H9 (cell line): ENCODE results near the gene FAM53A. TPM values are rescaled to one million over a fixed set of nuclear protein-coding genes. Genes with fewer than 3 reads are reported as not detected.

Experiments
- DNase-seq: peaks from one replicate; pipeline ENCODE4 v3.0.0-alpha.2; 2017
- H2AFZ ChIP-seq: one replicate; pipeline ENCODE4 v1.6.1; 2013; ENCODE audit warnings: mild to moderate bottlenecking, low read length, control low read depth, moderate library complexity
- H2AK5ac ChIP-seq: 2 replicates; pipeline ENCODE4 v1.6.1; 2013; ENCODE audit warnings: low read length, control low read depth, mixed read lengths; ENCODE audit not compliant: insufficient read length
- H2BK120ac ChIP-seq: one replicate; pipeline ENCODE4 v1.6.1; 2013; ENCODE audit warnings: low read depth, mild to moderate bottlenecking, low read length, control low read depth, inconsistent platforms; ENCODE audit not compliant: poor library complexity, severe bottlenecking
- H2BK12ac ChIP-seq: 2 replicates; pipeline ENCODE4 v1.6.1; 2013; ENCODE audit warnings: low read length, control low read depth, mixed read lengths, low read depth; ENCODE audit not compliant: insufficient read length
- H2BK15ac ChIP-seq: 2 replicates; pipeline ENCODE4 v1.6.1; 2013; ENCODE audit warnings: low read depth, low read length, control low read depth
- H2BK20ac ChIP-seq: one replicate; pipeline ENCODE4 v1.6.1; 2013; ENCODE audit warnings: low read depth, mild to moderate bottlenecking, low read length, control low read depth, inconsistent platforms; ENCODE audit not compliant: poor library complexity, severe bottlenecking
- H2BK5ac ChIP-seq: 2 replicates; pipeline ENCODE4 v1.6.1; 2013; ENCODE audit warnings: low read length, control low read depth, mixed read lengths; ENCODE audit not compliant: insufficient read length
- H3K14ac ChIP-seq: 2 replicates; pipeline ENCODE4 v1.6.1; 2013; ENCODE audit warnings: low read length, control low read depth; ENCODE audit not compliant: insufficient read depth
- H3K18ac ChIP-seq: 2 replicates; pipeline ENCODE4 v1.6.1; 2013; ENCODE audit warnings: low read depth, mild to moderate bottlenecking, mixed read lengths, low read length, control low read depth; ENCODE audit not compliant: insufficient read length
- H3K23ac ChIP-seq: 2 replicates; pipeline ENCODE4 v1.6.1; 2013; ENCODE audit warnings: low read length, control low read depth, mixed read lengths, low read depth; ENCODE audit not compliant: insufficient read length
- H3K23me2 ChIP-seq: 2 replicates; pipeline ENCODE4 v1.6.1; 2013; ENCODE audit warnings: low read depth, mild to moderate bottlenecking, mixed read lengths, low read length, control low read depth; ENCODE audit not compliant: insufficient read length, poor library complexity, severe bottlenecking
- H3K27ac ChIP-seq: 2 replicates; pipeline ENCODE4 v1.5.1; 2013; ENCODE audit warnings: low read length, control low read depth, mixed read lengths, low read depth; ENCODE audit not compliant: insufficient read length
- H3K27me3 ChIP-seq: 2 replicates; pipeline ENCODE4 v1.6.1; 2013; ENCODE audit warnings: low read length, control low read depth, inconsistent platforms; ENCODE audit not compliant: insufficient read depth
- H3K4ac ChIP-seq: 2 replicates; pipeline ENCODE4 v1.6.1; 2013; ENCODE audit warnings: low read depth, mild to moderate bottlenecking, control low read depth, inconsistent platforms, low read length, moderate library complexity
- H3K4me1 ChIP-seq: 2 replicates; pipeline ENCODE4 v1.6.1; 2013; ENCODE audit warnings: low read length, control low read depth, inconsistent platforms; ENCODE audit not compliant: insufficient read depth
- H3K4me2 ChIP-seq: 2 replicates; pipeline ENCODE4 v1.6.1; 2013; ENCODE audit warnings: low read length, control low read depth, mixed read lengths; ENCODE audit not compliant: insufficient read length, insufficient read depth
- H3K56ac ChIP-seq: 2 replicates; pipeline ENCODE4 v1.6.1; 2013; ENCODE audit warnings: low read depth, mild to moderate bottlenecking, mixed read lengths, low read length, control low read depth; ENCODE audit not compliant: insufficient read length
- H3K79me1 ChIP-seq: 2 replicates; pipeline ENCODE4 v1.6.1; 2013; ENCODE audit warnings: low read depth, mild to moderate bottlenecking, moderate library complexity, low read length, control low read depth, inconsistent platforms; ENCODE audit not compliant: insufficient read depth, poor library complexity, severe bottlenecking
- H3K79me2 ChIP-seq: 2 replicates; pipeline ENCODE4 v1.6.1; 2013; ENCODE audit warnings: low read length, control low read depth, inconsistent platforms; ENCODE audit not compliant: insufficient read depth
- H3K9ac ChIP-seq: 2 replicates; pipeline ENCODE4 v1.6.1; 2013; ENCODE audit warnings: low read length, control low read depth, mixed read lengths; ENCODE audit not compliant: insufficient read length; ENCODE audit errors: extremely low read depth
- H3K9me3 ChIP-seq: one replicate; pipeline ENCODE4 v1.6.1; 2013; ENCODE audit warnings: low read depth, low read length, inconsistent platforms; ENCODE audit not compliant: control insufficient read depth
- H3T11ph ChIP-seq: one replicate; pipeline ENCODE4 v1.6.1; 2013; ENCODE audit warnings: mild to moderate bottlenecking, low read length, control low read depth, inconsistent platforms
- H4K20me1 ChIP-seq: one replicate; pipeline ENCODE4 v1.6.1; 2013; ENCODE audit not compliant: control insufficient read depth, insufficient read length, insufficient read depth
- H4K5ac ChIP-seq: 2 replicates; pipeline ENCODE4 v1.6.1; 2013; ENCODE audit warnings: low read depth, mild to moderate bottlenecking, mixed read lengths, low read length, control low read depth; ENCODE audit not compliant: insufficient read length
- H4K8ac ChIP-seq: replicated peaks from 2 replicates; pipeline ENCODE4 v1.6.1; 2013; ENCODE audit warnings: low read length, control low read depth, mixed read lengths, low read depth; ENCODE audit not compliant: insufficient read length
- H4K91ac ChIP-seq: 2 replicates; pipeline ENCODE4 v1.6.1; 2013; ENCODE audit warnings: low read depth, mild to moderate bottlenecking, moderate library complexity, mixed read lengths, low read length, control low read depth; ENCODE audit not compliant: insufficient read length
- H3K27ac Mint-ChIP-seq, 3 experiments: 2 replicates in 2 of 3; 3 replicates in 1 of 3; pipeline ENCODE4 v1.8.0; 2020 to 2021; ENCODE audit warnings: mixed read lengths in 3 of 3, mild to moderate bottlenecking in 1 of 3, moderate library complexity in 1 of 3
- H3K27me3 Mint-ChIP-seq: 2 replicates; pipeline ENCODE4 v1.8.0; 2021; ENCODE audit warnings: low read depth, mild to moderate bottlenecking, moderate library complexity, mixed read lengths
- H3K36me3 Mint-ChIP-seq, 3 experiments: 2 replicates in 2 of 3; 3 replicates in 1 of 3; pipeline ENCODE4 v1.8.0; 2020 to 2021; ENCODE audit warnings: low read depth in 3 of 3, mixed read lengths in 3 of 3; ENCODE audit not compliant: insufficient read depth in 1 of 3
- H3K4me1 Mint-ChIP-seq, 2 experiments: 2 replicates each; pipeline ENCODE4 v1.8.0; 2020; ENCODE audit warnings: mixed read lengths in 2 of 2
- H3K4me3 Mint-ChIP-seq, 2 experiments: 2 replicates in 1 of 2; 3 replicates in 1 of 2; pipeline ENCODE4 v1.8.0; 2020 to 2021; ENCODE audit warnings: mild to moderate bottlenecking in 2 of 2, mixed read lengths in 2 of 2, moderate library complexity in 1 of 2
- H3K9me3 Mint-ChIP-seq, 2 experiments: 2 replicates in 1 of 2; 3 replicates in 1 of 2; pipeline ENCODE4 v1.8.0; 2020; ENCODE audit warnings: mild to moderate bottlenecking in 2 of 2, mixed read lengths in 2 of 2, moderate library complexity in 1 of 2
- WGBS: extraction: QIAGEN DNeasy Blood & Tissue Kit; methylation state at CpG from one replicate; pipeline ENCODE4 v1.1.7; 2013; ENCODE audit warnings: missing lambda C conversion rate, low lambda C conversion rate, mixed read lengths; ENCODE audit not compliant: insufficient read length; ENCODE audit errors: extremely low coverage; 5-methylcytosine and 5-hydroxymethylcytosine counted together
- total RNA-seq: library from RNA; stranded (reverse); gene quantifications from 2 replicates; pipeline ENCODE4 v1.2.1, GENCODE V29; 2021
- TF ChIP-seq, protein P1 (sequence below): fragments of 200-600 bp; sonication (generic); conservative IDR thresholded peaks from 3 replicates; pipeline ENCODE4 v1.8.0; 2021; ENCODE audit warnings: antibody characterized with exemption, mild to moderate bottlenecking

The FAM53A gene
- total RNA-seq, 1 experiment from 2014 or later, result 2.4 TPM

DNA sequence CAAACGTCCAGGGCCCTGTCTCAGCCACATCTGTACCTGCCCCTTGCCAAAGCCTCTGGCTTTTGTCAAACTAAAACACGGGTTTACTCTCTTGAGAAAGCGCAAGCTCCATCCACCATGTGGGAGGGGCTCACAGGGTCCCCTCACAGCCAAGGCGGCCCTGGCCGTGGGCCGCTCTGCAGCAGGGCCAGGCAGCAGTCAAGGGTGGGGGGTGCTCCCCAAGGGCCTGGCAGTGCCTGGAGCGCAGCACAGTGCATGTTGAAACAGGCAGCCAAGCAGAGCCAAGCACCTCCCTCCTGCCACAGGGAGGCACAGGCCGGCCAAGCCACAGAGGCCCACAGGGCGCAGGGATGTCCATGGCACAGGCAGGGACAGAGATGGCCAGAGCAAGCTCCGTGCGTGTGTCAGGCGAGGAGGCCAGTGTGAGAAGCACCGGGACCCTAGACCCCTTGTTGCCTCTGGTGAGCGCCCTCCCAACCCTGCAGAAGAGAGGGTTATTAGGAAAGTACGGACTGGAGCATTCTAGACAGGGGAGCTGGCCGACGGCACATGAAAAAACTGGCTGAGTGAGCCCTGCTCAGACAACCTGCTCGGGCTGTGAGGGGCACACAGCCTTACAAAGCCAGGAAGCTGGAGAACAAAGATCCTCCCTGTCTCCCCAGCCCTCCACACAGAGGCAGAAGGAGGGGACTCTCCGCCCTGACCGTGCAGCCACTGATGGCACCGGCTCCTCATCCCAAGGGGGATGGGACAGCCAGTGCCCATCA, 39.0 kb downstream of the FAM53A start:
- no peaks in the 10 kb centered on the region for H3K79me1 ChIP-seq
- H3K79me2 ChIP-seq, result no peaks in the 10 kb centered on the region
- no peak overlapping the region for H2BK12ac ChIP-seq
- no peak overlapping the region for H2BK20ac ChIP-seq
- H3K9ac ChIP-seq, result no peak overlapping the region
- no peaks in the 10 kb centered on the region for H3K27me3 ChIP-seq
- TF ChIP-seq, protein P1, sequence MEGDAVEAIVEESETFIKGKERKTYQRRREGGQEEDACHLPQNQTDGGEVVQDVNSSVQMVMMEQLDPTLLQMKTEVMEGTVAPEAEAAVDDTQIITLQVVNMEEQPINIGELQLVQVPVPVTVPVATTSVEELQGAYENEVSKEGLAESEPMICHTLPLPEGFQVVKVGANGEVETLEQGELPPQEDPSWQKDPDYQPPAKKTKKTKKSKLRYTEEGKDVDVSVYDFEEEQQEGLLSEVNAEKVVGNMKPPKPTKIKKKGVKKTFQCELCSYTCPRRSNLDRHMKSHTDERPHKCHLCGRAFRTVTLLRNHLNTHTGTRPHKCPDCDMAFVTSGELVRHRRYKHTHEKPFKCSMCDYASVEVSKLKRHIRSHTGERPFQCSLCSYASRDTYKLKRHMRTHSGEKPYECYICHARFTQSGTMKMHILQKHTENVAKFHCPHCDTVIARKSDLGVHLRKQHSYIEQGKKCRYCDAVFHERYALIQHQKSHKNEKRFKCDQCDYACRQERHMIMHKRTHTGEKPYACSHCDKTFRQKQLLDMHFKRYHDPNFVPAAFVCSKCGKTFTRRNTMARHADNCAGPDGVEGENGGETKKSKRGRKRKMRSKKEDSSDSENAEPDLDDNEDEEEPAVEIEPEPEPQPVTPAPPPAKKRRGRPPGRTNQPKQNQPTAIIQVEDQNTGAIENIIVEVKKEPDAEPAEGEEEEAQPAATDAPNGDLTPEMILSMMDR, result no peak; the same call in 2 of the 3 replicates
- Mint-ChIP-seq H3K4me3 (no peak overlapping the region), H3K27me3 (no peaks in the 10 kb centered on the region), H3K27ac (peak overlapping the region in 1 of 3 experiments; percentile 65; a peak in 1 of 7 replicates), H3K4me1 (peaks cover 6 to 12% of the 10 kb centered on the region in 2 experiments), H3K36me3 (peaks cover 0 to 1% (median under 1%) of the 10 kb centered on the region in 3 experiments; a peak in 2 of 7 replicates), H3K9me3 (no peaks in the 10 kb centered on the region)
- H3K27ac ChIP-seq, result no peak overlapping the region
- no peaks in the 10 kb centered on the region for H3K9me3 ChIP-seq
- peak overlapping the region; percentile 23; the same call in 1 of the 2 replicates for H3K14ac ChIP-seq
- no peak overlapping the region for H3K56ac ChIP-seq
- no peak overlapping the region for H3K4me2 ChIP-seq
- H2AK5ac ChIP-seq, result no peak overlapping the region
- no peaks in the 10 kb centered on the region for H4K20me1 ChIP-seq
- H3K4ac ChIP-seq, result no peak overlapping the region
- H3K18ac ChIP-seq, result no peak overlapping the region
- H2BK15ac ChIP-seq, result no peak overlapping the region
- H4K5ac ChIP-seq, result no peak overlapping the region
- no peak overlapping the region for H2BK5ac ChIP-seq
- no peaks in the 10 kb centered on the region for H3K4me1 ChIP-seq
- no peak overlapping the region for H3K23ac ChIP-seq
- no CpG with 5 or more reads among the region's 21 CpGs for WGBS
- no peak overlapping the region for H2BK120ac ChIP-seq
- DNase-seq, result no peak
- no peaks in the 10 kb centered on the region for H3K23me2 ChIP-seq
- no peak overlapping the region for H4K91ac ChIP-seq
- no peak overlapping the region for H2AFZ ChIP-seq
- no peak overlapping the region for H4K8ac ChIP-seq
- H3T11ph ChIP-seq, result no peak overlapping the region
